Measurements from ENCODE around the gene UNC50.
"Not testable (repeated sequence)": the region's sequence is repeated elsewhere in the genome, so short reads cannot be mapped to it uniquely, and the experiment has no call there.

GRCh38 chr2:98659491-98659840 lies 51.1 kb downstream of the UNC50 start:
- not testable (repeated sequence) for TF ChIP-seq CTCF, POLR2AphosphoS5 (IDR thresholded peaks at IDR 0.05)
